GM12891 (cell line): Measurements from ENCODE around the gene FSTL4.

Source experiments
- DNase-seq: peaks from one replicate; pipeline ENCODE4 v3.0.0; 2011; ENCODE audit warnings: low spot score; ENCODE audit not compliant: insufficient read length
- FAIRE-seq: peaks from 2 replicates; lab custom pipeline; 2011; peaks lifted over from hg19 to GRCh38; lab: Jason Lieb, UNC
- PAX5 ChIP-seq: IDR thresholded peaks from 2 replicates; pipeline ENCODE4 v1.6.1; 2011; ENCODE audit warnings: low read length, moderate library complexity, mild to moderate bottlenecking; ENCODE audit not compliant: insufficient read depth, severe bottlenecking
- POLR2A ChIP-seq: IDR thresholded peaks from 2 replicates; pipeline ENCODE4 v1.6.1; 2011; ENCODE audit warnings: low read depth, low read length, control low read depth
- POLR2AphosphoS5 ChIP-seq: IDR thresholded peaks from 2 replicates; pipeline ENCODE4 v1.6.1; 2011; ENCODE audit warnings: low read depth, low read length, control low read depth
- POU2F2 ChIP-seq: IDR thresholded peaks from 2 replicates; pipeline ENCODE4 v1.6.1; 2011; ENCODE audit warnings: low read depth, mild to moderate bottlenecking, control low read depth, low read length, moderate library complexity
- SPI1 ChIP-seq: IDR thresholded peaks from 2 replicates; pipeline ENCODE4 v1.6.1; 2011; ENCODE audit warnings: low read depth, low read length, control low read depth
- TAF1 ChIP-seq: IDR thresholded peaks from 2 replicates; pipeline ENCODE4 v1.6.1; 2011; ENCODE audit warnings: low read depth, low read length, control low read depth

Gene FSTL4

GRCh38 chr5:133334796-133335639 lies 277.3 kb downstream of the FSTL4 start:
- DNase-seq (no peak), FAIRE-seq (no peak)
- no peak for TF ChIP-seq SPI1
- no peak for TF ChIP-seq POU2F2

DNA sequence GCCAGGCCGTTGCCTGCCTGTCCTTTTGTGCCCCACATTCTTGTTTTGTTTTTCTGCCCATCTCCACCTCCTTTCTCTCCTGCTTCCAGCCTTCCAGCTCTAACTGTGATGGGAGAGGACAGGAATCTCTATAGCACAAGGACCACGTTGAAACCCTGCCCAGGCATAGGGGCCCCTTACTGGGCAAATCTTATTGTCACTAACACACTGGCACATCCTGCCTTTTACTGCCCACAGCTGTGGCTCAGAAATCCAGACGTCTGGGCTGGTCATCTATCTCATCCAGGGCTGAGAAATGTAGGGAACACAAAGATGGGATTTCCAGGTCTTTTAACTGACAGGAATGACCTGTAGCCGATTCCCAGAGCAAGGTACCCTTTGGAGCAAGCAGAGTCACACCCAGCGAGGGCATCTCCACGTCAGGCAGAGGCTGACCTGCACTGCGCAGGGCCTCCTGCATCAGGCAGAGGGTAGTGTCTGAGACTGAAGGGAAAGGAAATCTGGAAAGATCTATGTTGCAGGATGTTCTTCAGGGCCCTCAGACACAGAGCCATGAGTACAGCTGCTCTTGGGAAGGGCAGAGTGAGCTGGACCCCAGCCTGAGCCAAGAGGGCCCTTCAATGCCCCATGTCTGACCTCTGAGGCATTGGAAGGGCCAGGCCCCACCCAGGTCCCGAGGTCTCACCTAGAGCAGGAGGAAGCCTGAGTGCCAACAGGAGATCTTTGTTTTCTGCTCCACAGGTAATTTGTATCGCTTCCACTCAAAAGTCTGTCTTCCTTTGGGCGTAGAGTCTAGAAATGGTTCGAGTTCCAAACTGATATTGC lies 278.8 kb downstream of the FSTL4 start:
- FAIRE-seq (no peak), DNase-seq (no peak)

DNA sequence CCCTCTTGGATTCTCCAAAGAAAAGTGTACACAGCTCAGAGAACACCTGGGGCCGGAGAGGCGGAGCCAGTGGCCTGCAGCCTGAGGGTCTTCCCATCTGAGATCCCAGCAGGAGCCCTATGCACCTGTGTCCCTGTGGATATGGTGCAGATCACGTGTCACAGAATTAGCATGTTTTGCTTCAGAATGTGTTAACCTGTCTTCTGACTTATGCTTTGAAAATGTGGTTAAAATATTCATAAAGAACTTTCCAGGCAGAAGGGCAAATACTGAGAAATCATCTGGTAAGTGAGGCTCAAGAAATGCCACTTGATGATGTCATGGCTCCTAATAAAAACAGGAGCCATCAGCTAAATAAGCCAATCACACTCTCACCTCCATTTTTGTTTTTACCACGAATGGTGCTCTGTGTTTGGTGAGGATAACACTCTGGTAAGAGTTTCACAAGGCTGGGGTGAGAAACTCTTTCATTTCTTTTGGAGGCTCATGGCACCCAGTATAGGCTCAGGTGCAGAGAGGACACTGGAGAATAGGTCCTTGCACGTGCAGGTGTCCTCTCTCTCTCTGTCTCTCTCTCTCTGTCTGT lies 279.8 kb downstream of the FSTL4 start:
- no peak for FAIRE-seq
- no peak for DNase-seq
- TF ChIP-seq SPI1, result no peak
- no peak for TF ChIP-seq POLR2AphosphoS5
- no peak for TF ChIP-seq POLR2A
- TF ChIP-seq POU2F2, result no peak
- TF ChIP-seq TAF1, result no peak

More for the DNA sequence above, 278.8 kb downstream of the FSTL4 start:
- TF ChIP-seq TAF1 (no peak), POLR2AphosphoS5 (no peak), POU2F2 (no peak), PAX5 (no peak), POLR2A (no peak), SPI1 (no peak)

DNA sequence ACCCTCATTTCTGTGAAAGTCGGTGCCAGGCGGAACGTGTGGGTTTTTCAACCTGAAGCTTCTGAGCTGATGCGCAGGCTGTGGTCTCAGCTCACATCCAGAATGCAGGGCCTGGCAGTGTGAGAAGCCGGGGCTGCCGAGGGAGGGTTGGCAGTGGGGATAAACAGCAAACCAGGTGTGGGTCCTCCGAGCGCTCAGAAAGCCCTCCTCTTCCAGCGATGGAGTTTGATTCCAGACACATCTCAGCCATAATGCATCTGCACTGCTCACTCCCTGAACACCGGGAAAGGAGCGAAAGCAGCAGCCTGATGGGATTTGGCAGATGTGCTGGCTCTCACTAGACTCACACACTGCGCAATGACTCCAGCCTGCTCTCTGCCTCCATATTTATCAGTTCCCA lies 280.4 kb downstream of the FSTL4 start:
- no peak for FAIRE-seq
- TF ChIP-seq TAF1 (no peak), POU2F2 (no peak), PAX5 (no peak), POLR2A (no peak), SPI1 (no peak), POLR2AphosphoS5 (no peak)
- no peak for DNase-seq

- no peak for TF ChIP-seq PAX5
- TF ChIP-seq TAF1, result no peak
- TF ChIP-seq POU2F2, result no peak
- no peak for TF ChIP-seq SPI1
- TF ChIP-seq POLR2A, result no peak
- TF ChIP-seq POLR2AphosphoS5, result no peak
- FAIRE-seq (no peak), DNase-seq (no peak)
Measured at GRCh38 chr5:133330956-133331355, 281.4 kb downstream of the FSTL4 start.

DNA sequence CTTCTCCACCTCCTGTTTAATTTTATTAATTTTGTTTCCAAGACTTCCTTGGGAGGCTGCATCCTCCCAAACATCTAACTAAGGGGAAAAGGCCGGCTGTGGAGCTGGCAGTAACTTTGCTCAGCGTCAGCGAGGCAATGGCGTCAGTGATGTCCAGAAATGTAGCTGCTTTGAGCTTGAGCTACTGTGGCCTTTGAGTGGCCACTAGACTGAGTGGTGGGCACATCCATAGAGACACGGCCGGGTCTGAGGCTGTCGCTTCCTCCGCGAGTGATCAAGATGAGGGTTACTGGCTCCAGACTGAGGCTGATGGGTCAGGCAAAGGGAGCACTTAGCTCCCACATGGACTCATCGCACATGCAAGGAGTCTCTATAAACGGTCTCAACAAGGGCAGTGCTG lies 283.5 kb downstream of the FSTL4 start:
- FAIRE-seq (no peak), DNase-seq (no peak)
- TF ChIP-seq TAF1 (no peak), POLR2AphosphoS5 (no peak), PAX5 (no peak)

DNA sequence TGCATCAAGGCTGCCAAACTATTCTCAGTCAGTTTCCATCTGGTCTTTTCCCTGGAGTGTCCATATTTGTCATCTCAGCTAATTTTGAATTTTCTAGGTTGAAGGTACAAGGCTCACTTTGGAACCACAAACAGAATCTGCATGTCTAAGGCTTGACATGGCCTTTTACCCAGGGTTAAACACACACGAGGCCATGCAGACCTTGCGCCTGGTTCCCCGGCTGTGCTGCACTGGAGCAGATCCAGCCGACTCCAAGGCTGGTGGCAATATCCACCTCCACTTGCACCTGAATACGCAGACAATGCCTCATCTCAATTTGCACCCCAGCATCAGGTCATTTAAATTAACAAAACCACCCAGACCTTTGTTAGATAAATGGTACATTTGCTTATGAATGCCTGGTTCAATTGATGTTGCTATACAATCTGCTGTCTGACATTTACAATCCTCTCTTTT lies 284.4 kb downstream of the FSTL4 start:
- no peak for DNase-seq
- no peak for TF ChIP-seq POLR2A
- no peak for TF ChIP-seq PAX5
- TF ChIP-seq POU2F2, result no peak
- no peak for TF ChIP-seq POLR2AphosphoS5
- TF ChIP-seq SPI1, result no peak
- TF ChIP-seq TAF1, result no peak
- FAIRE-seq, result no peak

- DNase-seq (no peak), FAIRE-seq (no peak)
- TF ChIP-seq SPI1 (no peak), PAX5 (no peak), TAF1 (no peak)
Measured at GRCh38 chr5:133326361-133326760, 286.0 kb downstream of the FSTL4 start.

- FAIRE-seq, result no peak
- no peak for TF ChIP-seq TAF1
- no peak for TF ChIP-seq POU2F2
- TF ChIP-seq POLR2AphosphoS5, result no peak
- TF ChIP-seq PAX5, result no peak
- no peak for TF ChIP-seq POLR2A
- TF ChIP-seq SPI1, result no peak
Measured at GRCh38 chr5:133325864-133326263, 286.5 kb downstream of the FSTL4 start.

DNA sequence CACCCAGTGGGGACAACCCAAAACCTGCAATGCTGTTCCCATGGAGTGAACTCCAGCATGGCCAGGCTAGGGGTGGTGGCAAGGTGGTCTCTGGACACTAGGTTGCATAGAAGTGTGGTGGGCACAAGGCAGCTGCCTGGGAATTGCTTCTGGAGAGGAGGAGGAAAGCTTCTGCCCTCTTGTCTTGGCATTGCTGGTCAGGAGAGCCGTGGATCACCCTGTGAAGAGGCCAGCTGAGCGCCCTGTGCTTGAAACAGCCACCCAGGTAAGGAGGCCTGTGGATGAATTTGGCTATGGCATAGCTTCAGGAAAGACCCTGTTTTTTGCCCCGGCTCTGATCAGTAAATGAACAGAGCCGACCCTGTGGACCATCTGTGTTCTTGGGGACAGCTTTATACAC lies 287.4 kb downstream of the FSTL4 start:
- TF ChIP-seq POLR2A (no peak), POLR2AphosphoS5 (no peak), PAX5 (no peak)
- no peak for DNase-seq
- FAIRE-seq, result no peak

More at GRCh38 chr5:133325864-133326263, 286.5 kb downstream of the FSTL4 start:
- DNase-seq, result no peak
